MCF 10A (cell line): ENCODE measurements around the gene GRK3. TPM values are rescaled to one million over a fixed set of nuclear protein-coding genes. Genes with fewer than 3 reads are reported as not detected.

ENCODE experiments used
- BruUV-seq: library from RNA; stranded (reverse); fragments of 400-500 nt; replicated peaks from 2 replicates; lab custom pipeline; 2021; lab: Mats Ljungman, UMichigan
- CTCF ChIA-PET: fragments of 300-600 bp; sonication (Branson Sonifier 250); formaldehyde crosslinking; extraction: SDS; loops from one replicate; lab custom pipeline; 2021; ENCODE audit warnings: antibody characterized with exemption, inconsistent platforms; lab: Yijun Ruan, JAX
- POLR2A ChIA-PET: fragments of 300-600, 350-650 bp; sonication (Branson Sonifier 250); formaldehyde crosslinking; extraction: SDS; loops from one replicate; lab custom pipeline; 2020; ENCODE audit warnings: antibody characterized with exemption, inconsistent platforms; lab: Yijun Ruan, JAX
- DNase-seq: peaks from one replicate; pipeline ENCODE4 v3.0.0-alpha.2; 2018; ENCODE audit not compliant: unreplicated experiment
- H3K27ac Mint-ChIP-seq: one replicate; pipeline ENCODE4 v1.8.0; 2022; ENCODE audit warnings: mild to moderate bottlenecking, low read depth, mixed read lengths; ENCODE audit not compliant: unreplicated experiment
- H3K27me3 Mint-ChIP-seq: one replicate; pipeline ENCODE4 v1.8.0; 2022; ENCODE audit warnings: mixed read lengths; ENCODE audit not compliant: insufficient read depth, unreplicated experiment
- H3K36me3 Mint-ChIP-seq: one replicate; pipeline ENCODE4 v1.8.0; 2022; ENCODE audit warnings: mild to moderate bottlenecking, moderate library complexity, mixed read lengths; ENCODE audit not compliant: insufficient read depth, unreplicated experiment
- H3K4me1 Mint-ChIP-seq: one replicate; pipeline ENCODE4 v1.8.0; 2022; ENCODE audit warnings: mixed read lengths; ENCODE audit not compliant: insufficient read depth, unreplicated experiment
- H3K4me3 Mint-ChIP-seq: one replicate; pipeline ENCODE4 v1.8.0; 2022; ENCODE audit warnings: mild to moderate bottlenecking, moderate library complexity, mixed read lengths; ENCODE audit not compliant: unreplicated experiment
- H3K9me3 Mint-ChIP-seq: one replicate; pipeline ENCODE4 v1.8.0; 2022; ENCODE audit warnings: mixed read lengths; ENCODE audit not compliant: unreplicated experiment
- intact Hi-C: fragments of 100-400 bp; cut with micrococcal nuclease; formaldehyde crosslinking; loops from 2 replicates; pipeline ENCODE4 v1.14.1; 2022
- total RNA-seq: library from RNA; stranded (reverse); gene quantifications from 2 replicates; pipeline ENCODE4 v1.2.3, GENCODE V29; 2022
- TF ChIP-seq, protein P1 (sequence below): fragments of 200-600 bp; IDR thresholded peaks from one replicate; pipeline ENCODE4 v1.8.0; 2022; ENCODE audit warnings: antibody characterized with exemption, mild to moderate bottlenecking; ENCODE audit not compliant: unreplicated experiment

GRK3 gene
- total RNA-seq, 1 experiment from 2014 or later, result 7.9 TPM

DNA sequence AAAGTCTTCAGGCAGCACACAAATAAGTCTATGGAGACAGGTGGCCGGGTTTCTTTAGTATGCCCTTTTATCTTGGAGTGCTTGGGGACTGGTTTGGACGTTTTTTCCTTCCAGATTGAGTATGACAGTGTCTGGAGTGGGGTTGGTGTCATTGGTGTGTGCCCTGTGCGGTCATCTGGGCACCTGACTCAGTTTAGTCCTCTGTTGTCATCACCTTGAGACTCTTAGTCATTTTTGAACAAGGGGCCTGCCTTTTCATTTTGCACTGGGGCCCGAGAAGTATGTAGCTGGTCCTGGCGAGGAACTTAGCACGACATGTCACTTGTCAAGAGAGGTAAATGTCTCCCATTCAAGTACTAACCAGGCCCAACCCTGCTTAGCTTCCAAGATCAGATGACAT is 150.3 kb downstream of the GRK3 start:
- ChIA-PET CTCF (interaction anchor here (1.1 kb wide), 1 partner anchor 11 kb away, joined by 3 read pairs; no protein-coding TSS in a partner anchor), POLR2A (no interaction called here)
- DNase-seq, result no peak
- Mint-ChIP-seq H3K4me1 (no peaks in the 10 kb centered on the region), H3K9me3 (no peaks in the 10 kb centered on the region), H3K27ac (no peak overlapping the region), H3K27me3 (no peaks in the 10 kb centered on the region), H3K36me3 (peaks cover 10% of the 10 kb centered on the region), H3K4me3 (no peak overlapping the region)
- TF ChIP-seq, protein P1, sequence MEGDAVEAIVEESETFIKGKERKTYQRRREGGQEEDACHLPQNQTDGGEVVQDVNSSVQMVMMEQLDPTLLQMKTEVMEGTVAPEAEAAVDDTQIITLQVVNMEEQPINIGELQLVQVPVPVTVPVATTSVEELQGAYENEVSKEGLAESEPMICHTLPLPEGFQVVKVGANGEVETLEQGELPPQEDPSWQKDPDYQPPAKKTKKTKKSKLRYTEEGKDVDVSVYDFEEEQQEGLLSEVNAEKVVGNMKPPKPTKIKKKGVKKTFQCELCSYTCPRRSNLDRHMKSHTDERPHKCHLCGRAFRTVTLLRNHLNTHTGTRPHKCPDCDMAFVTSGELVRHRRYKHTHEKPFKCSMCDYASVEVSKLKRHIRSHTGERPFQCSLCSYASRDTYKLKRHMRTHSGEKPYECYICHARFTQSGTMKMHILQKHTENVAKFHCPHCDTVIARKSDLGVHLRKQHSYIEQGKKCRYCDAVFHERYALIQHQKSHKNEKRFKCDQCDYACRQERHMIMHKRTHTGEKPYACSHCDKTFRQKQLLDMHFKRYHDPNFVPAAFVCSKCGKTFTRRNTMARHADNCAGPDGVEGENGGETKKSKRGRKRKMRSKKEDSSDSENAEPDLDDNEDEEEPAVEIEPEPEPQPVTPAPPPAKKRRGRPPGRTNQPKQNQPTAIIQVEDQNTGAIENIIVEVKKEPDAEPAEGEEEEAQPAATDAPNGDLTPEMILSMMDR, result no peak
- no TSS peak for BruUV-seq
- intact Hi-C loops, result no loop called here

DNA sequence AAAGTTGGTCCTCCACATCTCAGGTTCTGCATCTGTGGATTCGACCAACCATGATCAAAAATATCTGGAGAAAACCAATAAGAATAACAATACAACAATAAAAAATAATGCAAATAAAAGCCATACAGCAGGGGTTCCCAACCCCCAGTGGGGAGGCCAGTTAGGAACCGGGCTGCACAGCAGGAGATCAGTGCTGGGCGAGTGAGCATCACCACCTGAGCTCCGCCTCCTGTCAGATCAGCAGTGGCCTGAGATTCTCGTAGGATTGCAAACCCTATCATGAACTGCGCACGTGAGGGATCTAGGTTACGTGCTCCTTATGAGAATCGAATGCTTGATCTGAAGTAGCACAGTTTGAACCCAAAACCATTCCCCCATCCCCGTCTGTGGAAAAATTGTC is 152.2 kb downstream of the GRK3 start:
- H3K27ac Mint-ChIP-seq, result no peak overlapping the region
- ChIA-PET POLR2A (no interaction called here), CTCF (no interaction called here)
- BruUV-seq, result no TSS peak
- DNase-seq, result no peak
- H3K9me3 Mint-ChIP-seq, result no peaks in the 10 kb centered on the region
- H3K36me3 Mint-ChIP-seq, result peaks cover 10% of the 10 kb centered on the region
- TF ChIP-seq, protein P1, result no peak
- no peak overlapping the region for H3K4me3 Mint-ChIP-seq
- no peaks in the 10 kb centered on the region for H3K4me1 Mint-ChIP-seq
- H3K27me3 Mint-ChIP-seq, result no peaks in the 10 kb centered on the region
- intact Hi-C loops, result no loop called here

DNA sequence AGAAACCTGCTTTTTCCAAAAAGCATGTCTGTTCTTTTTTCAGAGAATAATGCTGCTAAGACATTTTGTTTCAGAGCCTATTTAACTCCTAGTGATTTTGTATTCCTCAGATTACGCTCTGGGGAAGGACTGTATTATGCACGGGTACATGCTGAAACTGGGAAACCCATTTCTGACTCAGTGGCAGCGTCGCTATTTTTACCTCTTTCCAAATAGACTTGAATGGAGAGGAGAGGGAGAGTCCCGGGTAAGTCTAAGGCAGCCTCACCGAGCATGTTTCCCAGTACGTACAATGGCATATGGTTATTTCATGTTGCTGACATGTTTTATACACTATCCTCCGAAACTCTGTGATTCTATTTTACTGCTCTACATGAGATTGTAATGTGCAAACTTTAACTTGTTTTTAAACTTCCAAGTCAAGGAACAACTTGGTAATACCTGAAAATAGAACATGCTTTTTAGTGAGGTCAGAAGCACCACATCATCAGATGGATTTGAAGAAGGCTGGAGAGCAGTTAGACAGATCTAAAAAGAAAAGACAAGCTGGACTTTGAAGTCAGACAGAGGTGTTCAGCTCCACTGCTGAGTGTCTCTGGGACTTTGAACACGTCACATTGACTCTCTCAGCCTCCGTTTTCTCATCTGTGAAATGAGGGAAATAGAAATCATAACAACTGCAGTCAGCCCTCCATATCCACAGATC is 153.8 kb downstream of the GRK3 start:
- TF ChIP-seq, protein P1, result no peak
- peaks cover 10% of the 10 kb centered on the region for H3K36me3 Mint-ChIP-seq
- ChIA-PET POLR2A (no interaction called here), CTCF (no interaction called here)
- no TSS peak for BruUV-seq
- intact Hi-C loops, result no loop called here
- no peaks in the 10 kb centered on the region for H3K4me1 Mint-ChIP-seq
- no peak overlapping the region for H3K27ac Mint-ChIP-seq
- no peak for DNase-seq
- H3K9me3 Mint-ChIP-seq, result no peaks in the 10 kb centered on the region
- no peaks in the 10 kb centered on the region for H3K27me3 Mint-ChIP-seq
- no peak overlapping the region for H3K4me3 Mint-ChIP-seq

DNA sequence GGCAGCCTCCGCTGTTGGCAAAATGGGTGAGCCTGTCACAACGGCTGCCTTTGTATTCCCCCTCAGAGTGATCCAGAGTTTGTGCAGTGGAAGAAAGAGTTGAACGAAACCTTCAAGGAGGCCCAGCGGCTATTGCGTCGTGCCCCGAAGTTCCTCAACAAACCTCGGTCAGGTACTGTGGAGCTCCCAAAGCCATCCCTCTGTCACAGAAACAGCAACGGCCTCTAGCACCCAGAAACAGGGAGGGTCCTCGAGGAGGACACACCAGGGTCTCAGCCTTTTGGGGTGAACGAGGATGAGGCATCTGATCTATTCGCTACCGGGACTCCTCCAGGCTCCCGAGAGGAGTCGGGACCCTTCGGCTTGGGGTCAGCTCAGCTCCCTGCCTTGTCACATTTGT is 157.7 kb downstream of the GRK3 start:
- DNase-seq, result no peak
- TF ChIP-seq, protein P1, result no peak
- POLR2A ChIA-PET, result interaction anchor here (0.7 kb wide), 1 partner anchor 50 kb away, joined by 3 read pairs; no protein-coding TSS in a partner anchor
- H3K27ac Mint-ChIP-seq, result no peak overlapping the region
- no peaks in the 10 kb centered on the region for H3K36me3 Mint-ChIP-seq
- no TSS peak for BruUV-seq
- CTCF ChIA-PET, result interaction anchor here (0.6 kb wide), 1 partner anchor 966 kb away, joined by 3 read pairs; no protein-coding TSS in a partner anchor
- no peaks in the 10 kb centered on the region for H3K27me3 Mint-ChIP-seq
- no peaks in the 10 kb centered on the region for H3K4me1 Mint-ChIP-seq
- no peak overlapping the region for H3K4me3 Mint-ChIP-seq
- no peaks in the 10 kb centered on the region for H3K9me3 Mint-ChIP-seq
- intact Hi-C loops, result no loop called here
